H9 (cell line): ENCODE data around the gene SP2. TPM values are rescaled to one million over a fixed set of nuclear protein-coding genes. Genes with fewer than 3 reads are reported as not detected.

Source experiments
- DNase-seq: peaks from one replicate; pipeline ENCODE4 v3.0.0-alpha.2; 2017
- H2AFZ ChIP-seq: one replicate; pipeline ENCODE4 v1.6.1; 2013; ENCODE audit warnings: mild to moderate bottlenecking, low read length, control low read depth, moderate library complexity
- H2AK5ac ChIP-seq: 2 replicates; pipeline ENCODE4 v1.6.1; 2013; ENCODE audit warnings: low read length, control low read depth, mixed read lengths; ENCODE audit not compliant: insufficient read length
- H2BK120ac ChIP-seq: one replicate; pipeline ENCODE4 v1.6.1; 2013; ENCODE audit warnings: low read depth, mild to moderate bottlenecking, low read length, control low read depth, inconsistent platforms; ENCODE audit not compliant: poor library complexity, severe bottlenecking
- H2BK12ac ChIP-seq: 2 replicates; pipeline ENCODE4 v1.6.1; 2013; ENCODE audit warnings: low read length, control low read depth, mixed read lengths, low read depth; ENCODE audit not compliant: insufficient read length
- H2BK15ac ChIP-seq: 2 replicates; pipeline ENCODE4 v1.6.1; 2013; ENCODE audit warnings: low read depth, low read length, control low read depth
- H2BK20ac ChIP-seq: one replicate; pipeline ENCODE4 v1.6.1; 2013; ENCODE audit warnings: low read depth, mild to moderate bottlenecking, low read length, control low read depth, inconsistent platforms; ENCODE audit not compliant: poor library complexity, severe bottlenecking
- H2BK5ac ChIP-seq: 2 replicates; pipeline ENCODE4 v1.6.1; 2013; ENCODE audit warnings: low read length, control low read depth, mixed read lengths; ENCODE audit not compliant: insufficient read length
- H3K14ac ChIP-seq: 2 replicates; pipeline ENCODE4 v1.6.1; 2013; ENCODE audit warnings: low read length, control low read depth; ENCODE audit not compliant: insufficient read depth
- H3K18ac ChIP-seq: 2 replicates; pipeline ENCODE4 v1.6.1; 2013; ENCODE audit warnings: low read depth, mild to moderate bottlenecking, mixed read lengths, low read length, control low read depth; ENCODE audit not compliant: insufficient read length
- H3K23ac ChIP-seq: 2 replicates; pipeline ENCODE4 v1.6.1; 2013; ENCODE audit warnings: low read length, control low read depth, mixed read lengths, low read depth; ENCODE audit not compliant: insufficient read length
- H3K23me2 ChIP-seq: 2 replicates; pipeline ENCODE4 v1.6.1; 2013; ENCODE audit warnings: low read depth, mild to moderate bottlenecking, mixed read lengths, low read length, control low read depth; ENCODE audit not compliant: insufficient read length, poor library complexity, severe bottlenecking
- H3K27ac ChIP-seq: 2 replicates; pipeline ENCODE4 v1.5.1; 2013; ENCODE audit warnings: low read length, control low read depth, mixed read lengths, low read depth; ENCODE audit not compliant: insufficient read length
- H3K27me3 ChIP-seq: 2 replicates; pipeline ENCODE4 v1.6.1; 2013; ENCODE audit warnings: low read length, control low read depth, inconsistent platforms; ENCODE audit not compliant: insufficient read depth
- H3K4ac ChIP-seq: 2 replicates; pipeline ENCODE4 v1.6.1; 2013; ENCODE audit warnings: low read depth, mild to moderate bottlenecking, control low read depth, inconsistent platforms, low read length, moderate library complexity
- H3K4me1 ChIP-seq: 2 replicates; pipeline ENCODE4 v1.6.1; 2013; ENCODE audit warnings: low read length, control low read depth, inconsistent platforms; ENCODE audit not compliant: insufficient read depth
- H3K4me2 ChIP-seq: 2 replicates; pipeline ENCODE4 v1.6.1; 2013; ENCODE audit warnings: low read length, control low read depth, mixed read lengths; ENCODE audit not compliant: insufficient read length, insufficient read depth
- H3K56ac ChIP-seq: 2 replicates; pipeline ENCODE4 v1.6.1; 2013; ENCODE audit warnings: low read depth, mild to moderate bottlenecking, mixed read lengths, low read length, control low read depth; ENCODE audit not compliant: insufficient read length
- H3K79me1 ChIP-seq: 2 replicates; pipeline ENCODE4 v1.6.1; 2013; ENCODE audit warnings: low read depth, mild to moderate bottlenecking, moderate library complexity, low read length, control low read depth, inconsistent platforms; ENCODE audit not compliant: insufficient read depth, poor library complexity, severe bottlenecking
- H3K79me2 ChIP-seq: 2 replicates; pipeline ENCODE4 v1.6.1; 2013; ENCODE audit warnings: low read length, control low read depth, inconsistent platforms; ENCODE audit not compliant: insufficient read depth
- H3K9ac ChIP-seq: 2 replicates; pipeline ENCODE4 v1.6.1; 2013; ENCODE audit warnings: low read length, control low read depth, mixed read lengths; ENCODE audit not compliant: insufficient read length; ENCODE audit errors: extremely low read depth
- H3K9me3 ChIP-seq: one replicate; pipeline ENCODE4 v1.6.1; 2013; ENCODE audit warnings: low read depth, low read length, inconsistent platforms; ENCODE audit not compliant: control insufficient read depth
- H3T11ph ChIP-seq: one replicate; pipeline ENCODE4 v1.6.1; 2013; ENCODE audit warnings: mild to moderate bottlenecking, low read length, control low read depth, inconsistent platforms
- H4K20me1 ChIP-seq: one replicate; pipeline ENCODE4 v1.6.1; 2013; ENCODE audit not compliant: control insufficient read depth, insufficient read length, insufficient read depth
- H4K5ac ChIP-seq: 2 replicates; pipeline ENCODE4 v1.6.1; 2013; ENCODE audit warnings: low read depth, mild to moderate bottlenecking, mixed read lengths, low read length, control low read depth; ENCODE audit not compliant: insufficient read length
- H4K8ac ChIP-seq: replicated peaks from 2 replicates; pipeline ENCODE4 v1.6.1; 2013; ENCODE audit warnings: low read length, control low read depth, mixed read lengths, low read depth; ENCODE audit not compliant: insufficient read length
- H4K91ac ChIP-seq: 2 replicates; pipeline ENCODE4 v1.6.1; 2013; ENCODE audit warnings: low read depth, mild to moderate bottlenecking, moderate library complexity, mixed read lengths, low read length, control low read depth; ENCODE audit not compliant: insufficient read length
- H3K27ac Mint-ChIP-seq, 3 experiments: 2 replicates in 2 of 3; 3 replicates in 1 of 3; pipeline ENCODE4 v1.8.0; 2020 to 2021; ENCODE audit warnings: mixed read lengths in 3 of 3, mild to moderate bottlenecking in 1 of 3, moderate library complexity in 1 of 3
- H3K27me3 Mint-ChIP-seq: 2 replicates; pipeline ENCODE4 v1.8.0; 2021; ENCODE audit warnings: low read depth, mild to moderate bottlenecking, moderate library complexity, mixed read lengths
- H3K36me3 Mint-ChIP-seq, 3 experiments: 2 replicates in 2 of 3; 3 replicates in 1 of 3; pipeline ENCODE4 v1.8.0; 2020 to 2021; ENCODE audit warnings: low read depth in 3 of 3, mixed read lengths in 3 of 3; ENCODE audit not compliant: insufficient read depth in 1 of 3
- H3K4me1 Mint-ChIP-seq, 2 experiments: 2 replicates each; pipeline ENCODE4 v1.8.0; 2020; ENCODE audit warnings: mixed read lengths in 2 of 2
- H3K4me3 Mint-ChIP-seq, 2 experiments: 2 replicates in 1 of 2; 3 replicates in 1 of 2; pipeline ENCODE4 v1.8.0; 2020 to 2021; ENCODE audit warnings: mild to moderate bottlenecking in 2 of 2, mixed read lengths in 2 of 2, moderate library complexity in 1 of 2
- H3K9me3 Mint-ChIP-seq, 2 experiments: 2 replicates in 1 of 2; 3 replicates in 1 of 2; pipeline ENCODE4 v1.8.0; 2020; ENCODE audit warnings: mild to moderate bottlenecking in 2 of 2, mixed read lengths in 2 of 2, moderate library complexity in 1 of 2
- WGBS: extraction: QIAGEN DNeasy Blood & Tissue Kit; methylation state at CpG from one replicate; pipeline ENCODE4 v1.1.7; 2013; ENCODE audit warnings: missing lambda C conversion rate, low lambda C conversion rate, mixed read lengths; ENCODE audit not compliant: insufficient read length; ENCODE audit errors: extremely low coverage; 5-methylcytosine and 5-hydroxymethylcytosine counted together
- total RNA-seq: library from RNA; stranded (reverse); gene quantifications from 2 replicates; pipeline ENCODE4 v1.2.1, GENCODE V29; 2021
- TF ChIP-seq, protein P1 (sequence below): fragments of 200-600 bp; sonication (generic); conservative IDR thresholded peaks from 3 replicates; pipeline ENCODE4 v1.8.0; 2021; ENCODE audit warnings: antibody characterized with exemption, mild to moderate bottlenecking

SP2 gene
- total RNA-seq, 1 experiment from 2014 or later, result 19.3 TPM

DNA sequence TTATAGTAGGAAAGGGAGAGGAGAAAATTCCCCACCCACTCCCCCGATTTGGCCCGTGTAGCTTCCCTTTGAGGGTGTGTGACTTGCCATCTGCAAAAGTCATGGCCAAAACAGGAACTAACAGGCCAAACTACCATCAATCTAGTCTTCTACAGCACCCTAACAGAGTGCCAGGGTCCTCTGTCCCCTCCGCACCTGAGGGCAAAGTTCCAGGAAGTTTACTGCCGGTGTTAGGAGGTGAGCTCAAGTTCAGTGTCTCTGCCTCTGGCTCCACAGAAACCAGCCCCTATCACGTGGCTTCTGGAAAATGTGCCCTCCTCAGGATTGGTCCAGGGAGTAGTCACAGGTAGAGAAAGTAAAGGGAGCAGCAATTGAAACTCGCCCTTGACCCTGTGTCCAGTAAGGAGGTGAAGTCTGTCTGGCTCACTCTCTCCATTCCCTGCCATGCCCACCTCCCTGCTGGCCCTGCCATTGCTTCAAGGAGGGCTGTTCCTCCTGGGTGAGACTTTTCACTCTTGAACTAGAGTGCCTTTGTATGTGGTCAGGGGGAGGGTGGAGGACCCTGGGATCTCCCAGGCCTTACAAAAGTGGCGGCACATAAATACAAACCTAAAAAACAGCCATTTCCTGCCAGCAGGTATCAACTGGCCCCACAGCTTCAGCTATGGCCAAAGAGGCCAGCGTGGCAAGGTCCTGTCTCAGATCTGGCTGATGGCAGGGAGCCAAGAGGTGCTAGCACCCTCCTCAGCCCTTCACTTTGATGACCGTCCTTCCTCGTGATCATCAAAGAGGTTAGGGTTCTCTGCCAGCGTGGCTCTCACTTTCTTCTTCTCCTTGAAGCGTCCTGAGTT, 56.4 kb downstream of the SP2 start:
- H3K27me3 Mint-ChIP-seq, result peaks cover 3% of the 10 kb centered on the region; the same call in 1 of the 2 replicates
- TF ChIP-seq, protein P1, sequence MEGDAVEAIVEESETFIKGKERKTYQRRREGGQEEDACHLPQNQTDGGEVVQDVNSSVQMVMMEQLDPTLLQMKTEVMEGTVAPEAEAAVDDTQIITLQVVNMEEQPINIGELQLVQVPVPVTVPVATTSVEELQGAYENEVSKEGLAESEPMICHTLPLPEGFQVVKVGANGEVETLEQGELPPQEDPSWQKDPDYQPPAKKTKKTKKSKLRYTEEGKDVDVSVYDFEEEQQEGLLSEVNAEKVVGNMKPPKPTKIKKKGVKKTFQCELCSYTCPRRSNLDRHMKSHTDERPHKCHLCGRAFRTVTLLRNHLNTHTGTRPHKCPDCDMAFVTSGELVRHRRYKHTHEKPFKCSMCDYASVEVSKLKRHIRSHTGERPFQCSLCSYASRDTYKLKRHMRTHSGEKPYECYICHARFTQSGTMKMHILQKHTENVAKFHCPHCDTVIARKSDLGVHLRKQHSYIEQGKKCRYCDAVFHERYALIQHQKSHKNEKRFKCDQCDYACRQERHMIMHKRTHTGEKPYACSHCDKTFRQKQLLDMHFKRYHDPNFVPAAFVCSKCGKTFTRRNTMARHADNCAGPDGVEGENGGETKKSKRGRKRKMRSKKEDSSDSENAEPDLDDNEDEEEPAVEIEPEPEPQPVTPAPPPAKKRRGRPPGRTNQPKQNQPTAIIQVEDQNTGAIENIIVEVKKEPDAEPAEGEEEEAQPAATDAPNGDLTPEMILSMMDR, result no peak
- WGBS, result no CpG with 5 or more reads among the region's 12 CpGs

More for the DNA sequence above, 56.4 kb downstream of the SP2 start:
- Histone ChIP-seq H3K23ac (no peak overlapping the region), H3K4ac (no peak overlapping the region), H3K9me3 (no peaks in the 10 kb centered on the region), H4K20me1 (no peaks in the 10 kb centered on the region), H2BK15ac (no peak overlapping the region), H3K79me2 (no peaks in the 10 kb centered on the region), H2BK12ac (no peak overlapping the region), H3K18ac (no peak overlapping the region), H4K8ac (no peak overlapping the region), H3K9ac (no peak overlapping the region), H3K27me3 (no peaks in the 10 kb centered on the region), H3K27ac (no peak overlapping the region), H2BK5ac (no peak overlapping the region), H3K79me1 (no peaks in the 10 kb centered on the region), H2AFZ (no peak overlapping the region), H2BK120ac (no peak overlapping the region), H4K5ac (no peak overlapping the region), H3K4me1 (no peaks in the 10 kb centered on the region), H3K23me2 (no peaks in the 10 kb centered on the region), H2AK5ac (no peak overlapping the region), H3K14ac (no peak overlapping the region), H4K91ac (no peak overlapping the region), H3T11ph (no peak overlapping the region), H2BK20ac (no peak overlapping the region), H3K4me2 (no peak overlapping the region), H3K56ac (no peak overlapping the region)
- DNase-seq, result no peak
- H3K36me3 Mint-ChIP-seq, result no peaks in the 10 kb centered on the region
- H3K4me1 Mint-ChIP-seq, result peaks cover 16 to 24% of the 10 kb centered on the region in 2 experiments
- no peaks in the 10 kb centered on the region for H3K9me3 Mint-ChIP-seq
- H3K27ac Mint-ChIP-seq, result peak overlapping the region in 1 of 3 experiments; percentile 44; a peak in 1 of 7 replicates
- H3K4me3 Mint-ChIP-seq, result no peak overlapping the region
